ENCODE measurements around the gene LTBP1.

- TF ChIP-seq CTCF (IDR thresholded peaks at IDR 0.05) (peak; percentile 15 to 56 (median 36)), POLR2A (IDR thresholded peaks at IDR 0.05) (no peak)
These were observed 88.0 kb downstream of the LTBP1 start for GRCh38 chr2:33034784-33035183.

Measured in transverse colon (tissue), 3 donors.